Activated CD4-positive, alpha-beta T cell treated with anti-CD3 and anti-CD28 coated beads, Interleukin-2, Interleukin-4, amounts not matched to agents 100 ng/mL and 50 ng/mL, durations not matched to agents 16 hours and 8 hours (primary cell): ENCODE data around the gene STAT6.
"Not testable (repeated sequence)": the region's sequence is repeated elsewhere in the genome, so short reads cannot be mapped to it uniquely, and the experiment has no call there.

Experiments used
- DNase-seq: peaks from one replicate; pipeline ENCODE4 v3.0.0-alpha.2; 2020; ENCODE audit warnings: low spot score

STAT6 gene

DNA sequence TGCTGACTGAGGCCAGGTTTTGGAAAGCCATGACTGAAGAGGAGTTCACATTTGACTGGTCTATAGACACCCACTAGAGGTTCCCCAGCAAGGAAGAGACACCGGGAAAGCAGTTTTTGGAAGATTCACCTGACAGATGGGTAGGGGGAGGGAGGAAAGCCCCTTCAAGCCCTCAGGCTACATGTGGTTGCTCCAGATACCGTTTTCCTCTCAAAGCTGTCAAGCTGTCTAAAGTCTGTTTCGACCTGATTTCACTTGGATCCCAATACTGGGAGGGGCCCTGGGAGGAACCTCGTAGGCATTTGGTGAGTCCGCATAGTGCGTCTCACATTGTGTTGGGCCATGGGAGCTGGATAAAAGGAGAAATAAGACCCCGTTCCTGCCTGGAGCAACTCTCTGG, 15.4 kb upstream of the STAT6 start:
- no peak for DNase-seq

GRCh38 chr12:57126061-57126460, 14.9 kb upstream of the STAT6 start:
- DNase-seq = no peak

DNA sequence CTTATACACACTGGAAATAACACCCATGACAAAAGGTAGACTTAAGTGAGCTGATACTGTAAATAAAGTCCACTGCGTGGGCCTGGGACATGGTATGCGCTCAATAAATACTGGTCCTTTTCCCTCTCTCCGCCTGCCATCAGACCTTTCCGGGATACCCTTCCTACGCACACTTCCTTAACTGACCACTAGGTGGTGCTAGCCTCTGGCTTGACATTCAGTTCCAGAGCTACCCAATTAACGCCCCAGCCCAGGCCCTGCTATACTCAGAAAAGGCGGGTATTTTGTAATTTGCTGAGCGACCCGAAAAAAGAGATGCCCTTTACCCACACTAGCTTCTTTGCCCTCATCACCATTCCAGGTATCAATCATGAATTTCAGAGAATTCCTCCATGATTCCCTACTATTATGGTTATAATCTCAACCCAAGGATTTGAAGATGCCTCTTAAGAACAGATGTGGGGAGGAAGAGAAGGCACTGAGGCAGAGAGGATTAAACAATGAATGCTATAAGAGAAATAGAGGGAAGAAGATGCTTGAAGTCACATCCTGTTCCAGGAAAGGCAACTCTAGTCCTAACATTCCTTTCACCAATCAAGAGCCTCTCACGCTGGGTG, 13.2 kb upstream of the STAT6 start:
- DNase-seq = peak; percentile 82

DNA sequence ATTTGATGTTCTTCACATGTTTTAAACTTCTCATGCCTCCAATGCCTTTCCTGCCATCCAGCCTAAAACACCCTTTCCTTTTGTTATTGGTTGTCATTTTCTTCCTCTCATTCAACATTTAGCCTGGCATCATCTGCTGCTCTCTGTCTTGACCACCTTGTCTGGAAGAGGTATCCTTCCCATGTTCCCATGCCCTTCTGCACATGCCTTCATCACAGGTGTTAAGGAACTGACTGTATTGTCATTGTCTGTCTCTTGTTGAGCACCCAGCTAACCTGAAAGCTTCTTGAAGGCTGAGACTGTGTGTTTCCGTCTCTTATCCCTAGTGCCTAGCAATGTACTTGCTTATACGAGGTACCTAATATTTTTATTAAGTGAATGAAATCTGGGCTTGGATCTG, 12.7 kb upstream of the STAT6 start:
- no peak for DNase-seq

GRCh38 chr12:57120718-57121117, 9.6 kb upstream of the STAT6 start:
- not testable (repeated sequence) for DNase-seq

GRCh38 chr12:57119294-57120085, 8.3 kb upstream of the STAT6 start:
- DNase-seq = no peak

GRCh38 chr12:57118711-57119271, 7.6 kb upstream of the STAT6 start:
- DNase-seq = no peak

- no peak for DNase-seq
Measured at GRCh38 chr12:57116580-57117281, 5.6 kb upstream of the STAT6 start.

GRCh38 chr12:57112492-57113294, 1.5 kb upstream of the STAT6 start:
- no peak for DNase-seq

- DNase-seq = peak; percentile 86
Measured at GRCh38 chr12:57110104-57111030, 795 bp downstream of the STAT6 start.

- no peak for DNase-seq
Measured at GRCh38 chr12:57109207-57110103, 1.7 kb downstream of the STAT6 start.

- no peak for DNase-seq
Measured at GRCh38 chr12:57107456-57108155, 3.6 kb downstream of the STAT6 start.

DNA sequence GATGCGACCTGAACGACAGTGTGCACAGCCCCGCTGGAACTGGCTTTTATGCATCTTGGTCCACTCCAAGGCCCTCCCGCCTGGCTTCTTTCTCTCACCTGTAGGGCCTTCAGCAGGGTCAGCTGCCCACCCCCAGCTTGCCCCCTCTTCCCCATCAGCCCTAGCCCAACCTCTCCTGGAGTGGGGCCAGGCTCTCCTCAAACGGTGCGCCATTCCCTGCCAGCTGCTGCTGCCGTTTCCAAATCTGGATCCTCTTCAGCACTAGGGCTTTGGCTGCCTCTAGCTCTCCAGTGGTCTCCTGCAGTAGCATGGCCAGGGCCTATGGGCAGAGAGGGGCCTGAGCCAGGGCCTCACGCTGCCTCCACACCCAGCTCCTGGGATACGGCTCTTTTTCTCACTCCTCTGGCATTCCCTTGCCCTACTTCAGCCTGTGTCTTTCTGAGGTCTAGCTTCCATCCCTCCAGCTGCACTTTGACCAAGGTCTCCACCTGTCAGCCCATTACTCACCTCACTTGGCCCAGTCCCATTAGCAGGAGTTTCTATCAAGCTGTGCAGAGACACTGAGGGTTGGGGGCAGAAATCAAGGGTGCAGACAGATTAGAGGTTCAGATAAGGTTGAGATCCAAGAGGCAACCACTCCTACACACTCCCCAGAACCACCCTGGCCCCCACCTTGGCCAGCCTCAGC, 5.0 kb downstream of the STAT6 start:
- DNase-seq = no peak

DNA sequence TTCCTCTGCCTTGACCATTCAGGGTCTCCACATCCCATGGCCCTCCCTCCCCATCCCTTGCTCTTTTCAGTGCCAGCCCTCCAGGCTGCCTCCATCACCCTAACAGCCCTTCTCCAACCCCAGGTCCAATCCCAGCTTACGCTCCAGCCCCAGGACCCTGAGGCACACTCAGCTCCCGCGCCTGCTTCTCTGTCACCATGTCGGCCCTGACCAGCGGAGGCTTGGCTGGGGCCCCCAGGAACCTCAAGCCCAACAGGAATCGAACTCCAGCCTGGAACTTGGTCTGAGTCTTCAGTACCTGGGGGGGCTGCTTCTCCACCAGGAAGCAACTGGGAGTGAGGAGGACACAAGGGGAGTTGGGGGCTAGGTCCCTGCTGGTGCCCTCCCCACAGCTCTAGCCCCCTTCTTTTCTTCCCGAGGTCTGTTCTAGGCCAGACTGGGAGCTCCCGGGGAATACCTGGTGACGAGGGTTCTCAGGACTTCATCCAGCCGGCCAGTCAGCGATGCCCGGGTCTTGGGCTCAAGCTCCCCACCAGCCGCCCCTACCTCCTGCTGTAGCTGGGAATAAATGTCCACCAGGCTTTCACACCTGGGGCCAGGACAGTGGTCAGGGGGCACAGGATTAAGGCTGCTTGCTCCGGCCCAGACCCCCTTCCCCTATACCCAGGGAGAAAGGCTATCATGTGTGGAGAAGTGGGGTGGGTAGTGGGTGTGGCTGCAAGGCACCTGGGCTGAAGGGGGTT, 6.0 kb downstream of the STAT6 start:
- no peak for DNase-seq

DNA sequence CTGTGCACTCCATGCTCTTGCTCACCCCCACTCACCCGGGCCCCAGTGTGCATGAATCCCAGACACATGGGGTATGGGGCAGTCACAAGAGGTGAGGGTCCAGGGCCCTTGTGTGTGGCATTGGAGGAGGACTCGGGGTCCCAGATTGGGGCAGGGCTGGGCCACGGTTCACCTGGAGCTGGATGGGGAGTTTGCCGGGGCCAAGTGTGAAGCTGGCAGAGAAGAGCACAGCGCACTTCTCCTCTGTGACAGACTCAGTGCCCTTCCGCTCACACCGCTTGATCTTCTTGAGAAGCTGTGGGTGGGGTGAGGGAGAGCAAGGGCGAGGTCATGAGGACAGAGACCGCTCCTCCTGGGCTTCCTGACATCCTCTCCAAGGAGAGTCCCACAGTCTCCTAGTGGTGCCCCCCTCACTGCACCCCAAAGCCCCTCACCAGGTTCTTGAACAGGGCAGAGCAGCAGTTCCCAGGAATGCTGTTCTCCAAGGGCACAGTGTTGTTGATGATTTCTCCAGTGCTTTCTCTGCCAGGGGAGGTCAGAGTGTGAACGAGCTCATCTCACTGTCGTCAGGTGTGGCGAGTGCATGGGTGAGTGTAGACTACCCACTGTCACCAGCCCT, 6.8 kb downstream of the STAT6 start:
- no peak for DNase-seq

- no peak for DNase-seq
Measured at GRCh38 chr12:57103856-57104255, 7.3 kb downstream of the STAT6 start.
